Activated T-cell treated with anti-CD3 and anti-CD28 coated beads for 1 hour (primary cell): ENCODE measurements around the gene MPC1.
"Not testable (repeated sequence)": the region's sequence is repeated elsewhere in the genome, so short reads cannot be mapped to it uniquely, and the experiment has no call there.

Experiments used
- DNase-seq: peaks from one replicate; pipeline ENCODE4 v3.0.0-alpha.2; 2020; ENCODE audit warnings: low read depth

The MPC1 gene

DNA sequence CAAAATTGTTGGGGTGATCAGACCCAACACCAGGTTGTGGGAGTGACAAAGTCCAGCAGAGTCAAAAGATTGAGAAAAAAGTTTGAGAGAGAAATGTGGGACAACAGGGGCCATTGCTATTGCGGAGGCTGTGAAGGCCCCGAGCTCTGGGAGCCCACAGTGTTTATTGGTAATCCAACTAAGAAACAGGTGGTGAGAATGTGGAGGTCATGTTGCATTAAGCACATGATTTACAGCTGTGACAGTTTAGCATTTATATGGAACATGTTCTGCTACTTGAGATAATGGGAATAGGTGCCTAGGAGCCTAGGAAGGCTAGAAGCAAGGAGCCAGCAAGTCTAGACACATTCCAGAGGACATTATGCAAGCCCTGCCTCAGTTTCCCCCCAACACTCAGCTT lies 37.8 kb downstream of the MPC1 start:
- DNase-seq = not testable (repeated sequence)

DNA sequence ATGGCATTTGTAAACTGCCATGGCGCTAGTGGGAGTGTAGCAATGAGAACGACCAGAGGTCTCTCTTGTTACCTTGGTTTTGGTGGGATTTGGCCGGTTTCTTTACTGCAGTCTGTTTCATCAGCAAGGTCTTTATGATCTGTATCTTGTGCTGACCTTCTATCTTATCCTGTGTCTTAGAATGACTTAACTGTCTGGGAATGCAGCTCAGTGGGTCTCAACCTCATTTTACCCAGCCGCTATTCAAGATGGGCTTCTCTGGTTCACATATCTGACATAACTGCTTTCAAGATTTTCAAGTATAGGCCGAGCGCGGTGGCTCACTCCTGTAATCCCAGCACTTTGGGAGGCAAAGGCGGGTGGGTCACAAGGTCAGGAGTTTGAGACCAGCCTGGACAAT lies 38.5 kb downstream of the MPC1 start:
- no peak for DNase-seq

DNA sequence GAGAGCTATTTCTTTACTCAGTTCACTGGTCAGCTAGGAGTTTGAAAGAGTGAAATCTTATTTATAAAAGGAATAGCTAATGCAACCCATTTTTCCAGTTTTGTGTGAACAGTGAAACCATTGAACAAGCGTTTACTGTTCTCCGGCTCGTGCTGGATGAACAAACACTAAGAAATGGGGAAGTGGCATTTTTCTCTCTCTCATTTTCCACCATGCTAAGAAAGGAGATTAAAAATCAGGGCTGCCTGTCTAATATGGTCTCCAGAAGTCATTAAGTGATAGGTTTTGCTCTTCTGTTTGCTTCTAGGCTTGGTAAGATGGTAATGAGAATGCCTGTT lies 39.6 kb downstream of the MPC1 start:
- no peak for DNase-seq

DNA sequence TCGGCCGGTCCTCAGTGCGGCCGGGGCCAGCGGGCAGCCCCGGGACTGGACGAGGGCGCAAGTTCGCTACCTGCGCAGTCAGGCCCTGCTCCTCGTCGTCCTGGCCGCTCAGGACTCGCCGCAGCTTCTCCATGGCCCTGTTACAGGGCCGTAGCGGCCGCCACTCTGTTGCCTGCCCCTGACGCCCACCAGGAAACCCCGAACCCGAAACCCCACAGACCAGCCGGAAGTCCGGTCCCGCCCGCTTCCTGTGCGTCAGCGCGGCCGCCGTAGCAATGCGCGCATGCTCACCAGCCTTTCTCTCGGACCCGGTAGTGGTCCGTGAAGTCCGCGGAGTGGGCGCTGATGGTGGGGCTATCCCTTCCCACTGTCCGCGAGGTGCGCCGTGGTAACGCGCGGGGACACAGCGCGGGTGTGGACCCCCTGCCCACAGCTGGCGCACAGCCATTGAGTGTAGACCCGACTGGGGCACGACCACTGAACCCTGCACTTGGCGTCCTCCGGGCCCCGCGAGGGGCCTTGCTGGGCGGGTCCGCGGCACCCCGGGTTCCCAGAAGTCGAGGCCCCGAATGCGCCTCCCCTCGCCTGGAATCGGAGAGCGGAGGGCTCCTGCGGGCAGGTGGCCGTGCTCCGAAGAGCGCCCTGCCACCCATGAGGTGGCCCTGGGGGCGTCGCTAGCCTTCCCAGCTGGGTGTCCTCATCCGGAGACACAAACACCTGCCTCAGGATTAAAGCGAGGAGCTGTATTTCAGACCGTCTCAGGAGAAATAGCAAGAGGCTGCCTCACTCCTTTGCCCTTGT lies 40.2 kb downstream of the MPC1 start, which contains the start of gene SFT2D1:
Gene SFT2D1 (minus strand): TSS at position 197 of the 801 bp plus-strand sequence. CDS start 64 bp downstream, at position 133.
- peak; percentile 55 for DNase-seq

DNA sequence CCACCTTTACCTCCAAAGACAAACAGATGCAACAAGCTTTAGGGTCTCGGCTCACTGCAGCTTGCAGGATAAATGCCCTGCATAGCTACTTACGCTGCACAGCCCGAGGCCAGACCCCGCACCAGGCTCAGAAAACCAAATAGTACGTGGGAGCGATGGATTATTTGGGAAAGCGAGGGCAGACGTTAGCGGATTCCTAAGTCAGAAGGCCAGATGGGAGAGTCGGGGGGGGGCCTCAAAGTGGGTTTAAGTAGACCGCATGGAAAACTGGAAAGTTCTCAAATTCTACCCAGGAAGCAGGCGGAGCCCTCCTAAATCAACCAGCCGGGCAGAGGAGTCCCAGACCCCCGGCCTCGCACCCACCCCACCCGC lies 40.8 kb downstream of the MPC1 start:
- DNase-seq = no peak

DNA sequence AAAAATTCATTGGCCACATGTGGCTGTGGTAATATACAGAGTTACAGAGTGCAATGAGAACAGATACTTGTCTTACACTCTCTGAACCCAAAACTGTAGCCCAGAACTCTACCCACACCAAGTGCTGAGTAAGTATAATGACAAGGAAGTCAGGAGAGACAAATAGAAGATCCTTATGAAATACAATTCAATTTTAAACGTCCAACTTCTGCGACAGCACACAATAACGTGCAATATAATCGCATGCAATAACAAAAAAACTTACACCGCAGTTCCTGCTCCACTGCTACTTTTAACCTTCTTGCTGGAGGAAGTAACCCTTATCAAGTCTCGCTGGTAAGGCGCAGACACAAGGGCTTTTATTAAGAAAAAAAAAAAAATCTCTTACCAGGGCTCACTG lies 41.3 kb downstream of the MPC1 start:
- DNase-seq = no peak

DNA sequence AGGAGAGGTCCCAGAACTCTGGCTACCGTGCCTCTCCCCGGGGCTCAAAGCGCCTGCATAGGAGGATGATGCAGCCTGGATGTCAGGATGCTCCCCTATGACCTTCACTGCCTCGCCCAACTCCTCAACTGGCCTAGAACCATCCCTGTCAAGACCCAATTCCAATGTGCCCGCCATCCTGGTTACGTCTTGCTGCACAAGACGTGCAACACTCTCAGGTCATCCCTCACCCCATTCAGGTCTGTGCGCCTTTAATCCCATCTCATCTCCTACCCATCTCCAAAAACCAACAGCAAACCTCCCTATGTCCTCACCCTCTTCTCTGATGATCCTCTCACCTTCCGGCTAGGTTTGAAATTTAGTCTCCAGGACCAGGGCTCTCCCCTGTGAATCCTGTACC lies 43.9 kb downstream of the MPC1 start:
- no peak for DNase-seq

DNA sequence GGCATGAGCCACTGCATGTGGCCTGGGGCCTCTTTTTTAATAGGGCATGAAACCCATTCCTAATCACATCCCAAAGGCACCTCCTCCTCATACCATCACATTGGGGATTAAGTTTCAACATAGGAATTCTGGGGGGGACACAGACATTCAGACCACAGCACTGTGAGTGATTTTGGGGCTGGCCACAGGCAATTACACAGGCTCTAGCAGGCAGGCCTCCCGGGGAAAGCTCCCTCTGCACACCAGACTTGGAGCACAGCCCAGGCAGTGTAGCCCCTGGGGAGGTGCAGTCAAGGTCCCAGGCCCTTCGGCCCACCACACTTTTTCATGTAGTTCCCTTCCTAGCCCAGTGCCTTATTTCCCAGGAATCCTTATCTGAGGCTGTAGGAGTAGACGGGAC lies 45.9 kb downstream of the MPC1 start:
- DNase-seq = no peak

DNA sequence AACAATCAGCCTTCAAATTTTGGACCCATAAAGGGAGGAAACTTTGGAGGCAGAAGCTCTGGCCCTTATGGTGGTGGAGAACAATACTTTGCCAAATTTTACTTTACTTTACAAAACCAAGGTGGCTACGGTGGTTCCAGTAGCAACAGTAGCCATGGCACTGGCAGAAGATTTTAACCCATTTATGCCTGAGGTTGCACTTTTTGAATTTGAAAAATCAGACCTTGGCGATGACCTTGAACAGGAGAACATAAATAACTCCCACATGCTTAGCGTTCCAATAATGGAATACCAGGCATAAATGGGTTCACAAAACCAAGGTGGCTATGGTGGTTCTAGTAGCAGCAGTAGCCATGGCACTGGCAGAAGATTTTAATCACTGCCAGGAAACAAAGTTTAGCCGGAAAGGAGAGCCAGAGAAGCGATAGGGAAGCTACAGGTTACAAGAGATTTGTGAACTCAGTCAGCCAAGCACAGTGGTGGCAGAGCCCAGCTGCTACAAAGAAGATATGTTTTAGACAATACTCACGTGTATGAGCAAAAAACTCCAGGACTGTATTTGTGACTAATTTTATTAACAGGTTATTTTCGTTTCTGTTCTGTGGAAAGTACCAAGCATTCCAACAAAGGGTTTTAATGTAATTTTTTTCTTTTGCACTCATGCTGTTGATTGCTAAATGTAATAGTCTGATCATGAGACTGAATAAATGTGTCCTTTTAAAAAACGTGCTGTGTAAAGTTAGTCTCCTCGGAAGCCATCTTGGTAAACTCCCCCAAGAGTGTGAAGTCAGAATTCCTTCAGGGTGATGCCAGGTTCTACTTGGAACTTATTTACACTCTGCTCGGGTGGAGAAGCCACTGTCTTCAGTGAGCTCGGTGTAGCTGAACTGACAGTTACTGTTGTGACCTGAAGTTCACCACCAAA lies 47.1 kb downstream of the MPC1 start:
- no peak for DNase-seq

DNA sequence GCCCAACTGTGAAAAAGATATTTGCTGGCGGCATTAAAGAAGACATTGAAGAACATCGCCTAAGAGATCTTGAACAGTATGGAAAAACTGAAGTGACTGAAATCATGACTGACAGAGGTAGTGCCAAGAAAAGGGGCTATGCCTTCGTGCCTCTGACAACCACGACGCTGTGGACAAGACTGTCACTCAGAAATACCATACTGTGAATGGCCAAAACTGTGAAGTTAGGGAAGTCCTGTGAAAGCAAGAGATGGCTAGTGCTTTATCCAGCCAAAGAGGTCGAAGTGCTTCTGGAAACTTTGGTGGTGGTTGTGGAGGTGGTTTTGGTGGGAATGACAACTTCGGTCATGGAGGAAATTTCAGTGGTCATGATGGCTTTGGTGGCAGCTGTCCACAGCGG lies 47.9 kb downstream of the MPC1 start:
- DNase-seq = no peak

DNA sequence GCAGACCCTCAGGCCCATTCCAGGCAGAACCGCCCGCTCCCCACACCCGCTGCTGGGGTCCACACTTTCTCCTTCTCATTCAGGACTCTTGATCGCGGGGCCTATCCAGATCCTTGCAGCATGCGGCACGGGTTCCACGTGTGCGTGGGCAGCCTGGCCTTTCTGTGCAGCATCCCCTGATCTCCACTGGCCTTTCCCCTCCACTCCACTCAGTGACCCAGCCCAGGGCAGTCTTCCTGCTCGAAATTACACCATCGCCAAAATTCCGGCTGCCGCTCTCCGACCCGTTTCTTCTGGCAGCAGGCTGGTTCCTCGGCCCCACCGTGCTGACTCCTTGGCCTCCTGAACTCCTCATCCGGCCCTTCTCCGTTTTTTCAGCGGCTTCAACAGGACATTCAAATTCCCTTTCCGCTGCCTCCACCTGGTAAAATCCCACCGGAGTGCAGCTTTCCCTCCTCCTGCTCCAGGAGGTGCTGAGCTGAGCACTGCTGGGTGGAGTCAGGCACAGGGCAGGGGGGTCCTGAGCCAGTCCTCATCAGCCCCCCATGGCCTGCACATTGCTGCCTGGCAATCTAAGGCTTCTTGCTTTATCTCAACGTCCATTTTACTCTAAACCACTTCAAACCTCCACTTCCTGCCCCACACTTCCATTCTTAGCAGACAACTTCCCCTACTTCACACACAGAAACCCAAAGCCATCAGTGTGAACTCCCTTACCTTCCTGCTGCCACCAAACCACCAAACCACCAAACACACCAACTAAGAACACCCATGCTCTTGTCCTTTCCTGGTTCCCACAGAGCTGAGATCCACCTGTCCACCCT lies 49.4 kb downstream of the MPC1 start:
- DNase-seq = no peak

DNA sequence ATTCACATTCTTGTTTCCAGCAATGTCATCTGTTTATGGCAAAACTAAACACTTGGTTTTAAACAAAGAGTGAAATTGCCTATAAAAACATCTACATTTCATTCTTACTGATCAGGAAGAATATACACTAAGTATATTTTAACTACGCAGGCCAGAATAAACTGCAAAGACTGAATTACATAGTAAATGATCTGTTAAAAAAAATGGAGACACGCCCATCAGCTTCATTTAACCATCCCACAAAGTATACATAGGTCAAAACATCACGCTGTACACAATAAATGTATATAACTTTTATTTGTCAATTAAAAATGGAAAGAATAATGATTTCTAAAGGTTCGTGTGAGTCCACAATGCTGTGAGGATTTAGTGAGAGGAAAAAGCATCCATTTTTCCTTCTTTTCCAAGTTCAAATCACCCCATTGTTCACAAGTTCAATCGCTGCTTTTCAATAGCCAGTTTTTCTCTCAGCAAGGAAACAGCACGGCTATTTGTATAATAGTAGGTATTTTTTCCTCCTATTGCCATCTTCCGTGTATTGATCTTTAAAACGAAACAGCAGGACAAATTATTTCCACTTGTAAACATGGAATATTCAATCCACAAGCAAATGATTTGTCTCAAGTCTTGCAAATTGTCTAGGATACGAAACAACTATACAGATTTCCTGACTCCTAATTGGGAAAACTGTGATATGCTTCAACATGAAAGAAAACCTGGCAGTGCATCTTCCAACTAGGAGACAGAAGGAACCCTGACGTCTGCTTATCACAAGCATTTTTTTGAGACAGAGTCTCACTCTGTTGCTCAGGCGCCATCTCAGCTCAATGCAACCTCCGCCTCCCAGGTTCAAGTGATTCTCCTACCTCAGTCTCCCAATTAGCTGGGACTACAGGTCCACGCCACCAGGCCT lies 51.0 kb downstream of the MPC1 start:
- no peak for DNase-seq

DNA sequence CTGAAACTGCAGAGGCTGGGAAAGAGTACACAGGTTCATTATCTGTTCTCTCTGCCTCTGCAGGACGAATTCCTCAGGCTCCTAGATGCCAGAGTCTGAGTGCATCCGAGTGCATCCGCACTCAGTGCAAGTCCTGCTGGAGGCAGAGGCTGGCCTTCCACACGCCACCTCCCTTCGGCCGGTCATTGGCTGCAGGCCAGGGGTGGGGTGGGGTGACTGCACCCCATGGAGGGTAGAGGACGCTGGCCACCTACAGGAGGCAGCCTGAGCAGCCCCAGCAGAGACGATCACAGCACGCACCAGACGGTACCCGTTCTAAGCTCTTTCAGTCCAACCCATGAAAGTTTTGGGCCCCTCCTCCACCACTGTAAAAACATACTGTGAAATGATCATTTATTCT lies 52.1 kb downstream of the MPC1 start:
- no peak for DNase-seq

DNA sequence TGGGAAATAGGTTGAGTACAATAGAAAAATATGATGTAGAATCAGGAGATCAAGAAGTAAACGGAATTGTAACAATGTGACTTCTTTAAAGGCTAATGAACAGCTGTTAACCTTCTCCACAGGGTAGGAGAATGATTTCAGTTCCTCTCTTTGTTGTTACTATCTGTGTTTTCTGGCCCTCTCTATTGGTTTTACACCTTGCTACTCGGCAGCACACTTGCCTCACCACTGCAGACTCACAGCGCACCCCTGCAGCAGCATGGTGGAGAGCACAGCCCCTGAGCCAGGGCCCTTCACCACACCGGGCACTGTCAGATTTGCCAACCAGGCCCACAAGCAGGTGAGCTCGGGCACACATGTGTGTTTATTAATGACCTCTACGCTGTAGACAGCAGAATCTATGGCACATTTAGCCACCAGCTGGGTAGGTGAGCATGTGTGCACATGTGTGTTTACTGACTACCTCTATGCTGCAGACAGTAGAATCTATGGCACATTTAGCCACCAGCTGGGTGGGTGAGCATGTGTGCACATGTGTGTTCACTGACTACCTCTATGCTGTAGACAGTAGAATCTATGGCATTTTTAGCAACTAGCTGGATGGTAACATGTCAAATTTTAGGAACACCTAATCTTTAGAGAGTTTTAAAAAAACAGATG lies 57.2 kb downstream of the MPC1 start:
- no peak for DNase-seq

DNA sequence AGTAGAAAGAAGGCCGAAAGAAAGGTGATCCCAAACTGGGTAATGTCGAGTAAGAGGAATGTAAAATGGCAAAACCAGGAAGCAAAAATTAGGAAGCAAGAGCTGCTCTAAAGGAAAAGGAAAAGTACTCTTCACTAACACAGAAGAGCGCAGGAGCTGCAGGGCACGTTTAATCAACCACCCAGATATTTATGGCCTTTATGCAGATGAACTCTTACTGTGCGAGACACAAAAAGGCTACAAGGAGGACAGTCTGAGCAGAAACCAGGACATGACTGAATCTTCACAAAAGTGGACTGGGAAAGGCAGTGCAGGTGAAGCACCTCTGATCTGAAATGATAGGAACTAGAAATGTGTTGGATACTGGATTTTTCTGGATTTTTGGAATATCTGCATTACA lies 59.3 kb downstream of the MPC1 start:
- DNase-seq = no peak

DNA sequence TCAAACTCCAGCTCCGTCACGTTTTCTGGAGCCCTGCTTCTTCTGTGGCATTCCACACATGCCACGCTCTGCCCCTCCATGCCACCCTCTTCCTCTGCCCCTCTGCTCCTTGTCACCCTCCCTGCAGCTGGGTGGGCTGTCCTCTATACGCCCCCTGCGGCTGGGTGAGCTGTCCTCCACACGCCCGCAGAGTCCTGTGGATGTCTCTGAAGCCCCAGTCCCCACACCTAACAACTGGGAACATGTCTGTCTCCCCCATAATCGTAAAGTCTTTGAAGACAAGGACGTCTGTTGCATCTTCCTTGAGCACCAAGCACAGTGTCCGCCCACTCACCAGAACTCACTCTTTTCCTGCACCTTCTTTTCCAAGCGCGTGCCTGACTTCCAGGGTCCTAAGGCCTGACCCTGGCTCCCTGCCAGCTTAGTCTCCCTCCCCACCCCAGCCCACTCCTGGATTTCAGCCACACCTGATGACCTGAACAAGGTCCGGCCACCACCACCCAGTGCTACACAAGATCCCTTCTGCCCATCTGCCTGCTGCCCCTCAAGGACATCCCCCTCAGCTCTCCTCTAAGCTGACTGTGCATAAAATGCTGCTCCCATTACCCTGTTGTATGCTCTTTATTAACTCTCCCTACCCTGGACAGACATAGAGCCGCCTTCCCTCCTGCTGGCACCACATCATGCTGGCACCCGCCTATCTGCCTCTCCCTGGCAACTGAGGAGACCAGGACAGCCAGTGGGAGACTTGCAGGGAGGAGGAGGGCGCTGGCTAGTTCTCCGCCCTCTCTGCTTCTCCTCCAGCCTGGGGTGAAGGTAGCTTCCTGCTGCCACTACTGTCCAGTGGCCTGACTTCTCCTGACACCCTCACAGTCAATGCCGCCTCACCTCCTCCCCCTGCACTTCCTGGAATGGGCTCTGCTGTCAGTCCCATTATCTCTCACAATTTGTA lies 63.8 kb downstream of the MPC1 start:
- DNase-seq = no peak

DNA sequence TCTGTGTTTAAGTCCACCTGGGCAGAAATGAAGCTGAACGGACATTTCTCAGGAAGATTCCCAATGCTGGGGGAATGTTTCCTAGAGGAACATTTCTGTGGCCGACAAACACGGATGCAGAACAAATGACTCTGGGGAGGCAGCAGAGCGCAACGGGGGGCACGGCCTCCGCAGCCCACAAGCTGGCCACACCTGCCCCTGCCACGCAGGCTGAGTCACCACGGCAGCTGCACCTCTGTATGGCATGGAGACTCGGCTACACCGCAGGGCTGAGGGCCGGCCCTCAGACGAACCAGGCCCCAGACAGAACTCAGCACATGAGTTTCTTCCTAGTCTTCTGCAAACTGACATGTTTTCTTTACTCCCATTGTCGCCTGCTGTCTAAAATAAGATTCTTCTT lies 64.5 kb downstream of the MPC1 start:
- no peak for DNase-seq

DNA sequence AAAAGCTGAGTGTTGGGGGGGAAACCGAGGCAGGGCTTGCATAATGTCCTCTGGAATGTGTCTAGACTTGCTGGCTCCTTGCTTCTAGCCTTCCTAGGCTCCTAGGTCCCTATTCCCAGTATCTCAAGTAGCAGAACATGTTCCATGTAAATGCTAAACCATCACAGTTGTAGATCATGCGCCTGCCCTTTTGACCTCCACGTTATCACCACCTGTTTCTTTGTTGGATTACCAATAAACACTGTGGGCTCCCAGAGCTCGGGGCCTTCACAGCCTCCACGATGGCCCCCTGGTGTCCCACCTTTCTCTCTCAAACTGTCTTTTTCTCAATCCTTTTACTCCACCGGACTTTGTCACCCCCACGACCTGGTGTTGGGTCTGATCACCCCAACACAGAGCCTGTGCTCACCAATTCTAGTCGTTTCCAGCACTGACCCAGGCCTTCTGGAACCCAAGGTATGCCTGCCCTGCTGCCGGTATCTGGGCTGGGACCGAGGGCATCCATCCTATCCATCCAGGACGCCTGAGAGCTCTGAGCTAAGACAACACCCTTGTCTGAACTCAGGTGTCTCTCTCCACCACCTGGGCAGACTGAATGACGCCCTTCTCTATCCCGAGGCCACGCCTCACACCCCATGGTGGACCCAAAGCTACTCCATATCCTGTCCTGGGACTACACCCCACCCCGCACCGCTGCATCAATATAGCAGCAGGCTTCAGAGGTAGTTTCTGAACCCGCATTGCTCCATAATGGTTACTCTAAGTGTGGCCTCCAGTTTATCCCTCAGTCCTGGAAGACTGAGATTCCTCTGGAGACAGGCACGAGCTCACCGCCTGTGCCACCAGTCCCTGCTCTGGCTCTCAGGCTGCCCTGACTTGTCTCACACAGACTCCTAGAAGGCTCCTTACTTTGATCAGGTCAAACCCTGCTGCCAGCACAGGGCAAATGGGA lies 65.2 kb downstream of the MPC1 start:
- DNase-seq = no peak

DNA sequence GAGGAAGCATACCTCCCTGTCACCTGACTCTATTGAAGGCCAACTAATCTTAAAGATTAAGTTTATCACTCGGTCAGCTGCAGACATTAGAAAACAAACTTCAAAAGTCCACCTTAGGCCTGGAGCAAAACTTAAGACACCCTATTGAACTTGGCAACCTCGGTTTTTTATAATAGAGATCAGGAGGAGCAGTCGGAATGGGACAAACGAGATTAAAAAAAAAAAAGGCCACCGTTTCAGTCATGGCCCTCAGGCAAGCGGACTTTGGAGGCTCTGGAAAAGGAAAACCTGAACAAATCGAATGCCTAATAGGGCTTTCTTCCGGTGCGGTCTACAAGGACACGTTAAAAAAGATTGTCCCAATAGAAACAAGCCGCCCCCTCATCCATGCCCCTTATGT lies 67.3 kb downstream of the MPC1 start:
- DNase-seq = no peak
